GM21381 (cell line): ENCODE results near the gene TMEM145.
A peak's percentile ranks its signal among the peaks of the same experiment; 100 is the strongest.
"Not testable (repeated sequence)": the region's sequence is repeated elsewhere in the genome, so short reads cannot be mapped to it uniquely, and the experiment has no call there.

Experiments
- ATAC-seq: cut with Tn5 transposase; IDR thresholded peaks from one replicate; pipeline ENCODE4 v1.9.1; 2021; ENCODE audit warnings: mild to moderate bottlenecking, moderate library complexity; ENCODE audit not compliant: unreplicated experiment

The TMEM145 gene

GRCh38 chr19:42313096-42313839 is at the start of gene TMEM145:
Gene TMEM145 (plus strand): TSS chr19:42313309. CDS start chr19:42313377, 68 bp downstream.
- ATAC-seq, result no peak

DNA sequence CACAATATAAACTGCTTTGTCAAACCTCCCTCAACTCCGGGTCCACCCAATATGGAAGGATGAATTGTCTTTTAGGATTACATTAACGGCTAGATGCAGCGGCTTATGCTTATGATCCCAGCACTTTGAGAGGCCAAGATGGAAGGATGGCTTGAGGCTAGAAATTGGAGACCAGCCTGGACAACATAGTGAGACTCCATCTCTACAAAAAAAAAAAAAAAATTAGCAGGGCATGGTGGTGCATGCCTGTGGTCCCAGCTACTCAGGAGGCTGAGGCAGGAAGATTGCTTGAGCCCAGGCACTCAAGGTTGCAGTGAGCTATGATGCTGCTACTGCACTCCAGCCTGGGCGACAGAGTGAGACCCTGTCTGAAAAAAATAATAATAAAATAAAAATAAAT is 47.0 kb upstream of the TMEM145 start:
- ATAC-seq, result not testable (repeated sequence)

GRCh38 chr19:42266928-42267603 is 46.0 kb upstream of the TMEM145 start:
- not testable (repeated sequence) for ATAC-seq

- ATAC-seq, result no peak
These were observed 45.4 kb upstream of the TMEM145 start for GRCh38 chr19:42267644-42268141.

- ATAC-seq, result peak; percentile 56
These were observed 44.9 kb upstream of the TMEM145 start for GRCh38 chr19:42268142-42268703.

- peak; percentile 74 for ATAC-seq
These were observed 44.2 kb upstream of the TMEM145 start, which contains the start of gene CIC for GRCh38 chr19:42268704-42269477. Gene CIC (plus strand): TSS chr19:42269252. CDS start chr19:42271784, 2,532 bp downstream.

- ATAC-seq, result no peak
These were observed 43.4 kb upstream of the TMEM145 start for GRCh38 chr19:42269478-42270345.

GRCh38 chr19:42270346-42271044 is 42.6 kb upstream of the TMEM145 start:
- no peak for ATAC-seq

DNA sequence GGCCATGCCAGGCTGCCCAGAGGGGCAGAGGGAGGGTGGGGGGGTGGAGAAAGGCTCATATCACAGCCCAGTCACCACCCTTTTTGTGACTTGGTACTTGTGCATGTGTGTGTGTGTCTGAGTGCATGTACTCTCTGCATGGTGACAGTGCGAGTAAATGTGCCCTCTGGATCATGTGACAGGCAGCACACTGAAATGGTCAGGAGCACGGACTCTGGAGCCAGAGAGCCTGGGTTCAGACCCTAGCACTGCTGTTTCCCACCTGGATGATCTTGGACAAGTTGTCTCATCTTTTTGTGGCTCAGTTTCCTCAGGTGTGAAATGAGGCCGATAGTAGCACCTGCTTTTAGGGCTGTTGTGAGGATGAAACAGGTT is 42.1 kb upstream of the TMEM145 start:
- no peak for ATAC-seq

DNA sequence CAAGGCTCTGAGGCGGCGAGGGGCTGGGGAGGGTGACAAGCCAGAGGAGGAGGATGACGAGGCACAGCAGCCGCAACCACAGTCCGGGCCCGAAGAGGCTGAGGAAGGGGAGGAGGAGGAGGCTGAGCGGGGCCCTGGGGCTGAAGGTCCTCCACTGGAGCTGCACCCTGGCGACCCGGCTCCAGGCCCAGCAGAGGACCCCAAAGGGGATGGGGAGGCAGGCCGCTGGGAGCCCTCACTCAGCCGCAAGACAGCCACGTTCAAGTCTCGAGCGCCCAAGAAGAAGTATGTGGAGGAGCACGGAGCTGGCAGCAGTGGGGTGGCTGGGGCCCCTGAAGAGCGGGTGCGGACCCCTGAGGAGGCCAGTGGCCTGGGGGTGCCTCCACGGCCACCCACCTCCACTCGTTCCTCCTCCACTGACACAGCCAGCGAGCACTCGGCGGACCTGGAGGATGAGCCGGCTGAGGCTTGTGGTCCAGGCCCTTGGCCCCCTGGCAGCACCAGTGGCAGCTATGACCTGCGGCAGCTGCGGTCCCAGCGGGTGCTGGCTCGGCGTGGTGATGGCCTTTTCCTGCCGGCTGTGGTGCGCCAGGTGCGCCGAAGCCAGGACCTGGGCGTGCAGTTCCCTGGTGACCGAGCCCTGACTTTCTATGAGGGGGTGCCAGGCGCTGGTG is 41.1 kb upstream of the TMEM145 start:
- ATAC-seq, result no peak

DNA sequence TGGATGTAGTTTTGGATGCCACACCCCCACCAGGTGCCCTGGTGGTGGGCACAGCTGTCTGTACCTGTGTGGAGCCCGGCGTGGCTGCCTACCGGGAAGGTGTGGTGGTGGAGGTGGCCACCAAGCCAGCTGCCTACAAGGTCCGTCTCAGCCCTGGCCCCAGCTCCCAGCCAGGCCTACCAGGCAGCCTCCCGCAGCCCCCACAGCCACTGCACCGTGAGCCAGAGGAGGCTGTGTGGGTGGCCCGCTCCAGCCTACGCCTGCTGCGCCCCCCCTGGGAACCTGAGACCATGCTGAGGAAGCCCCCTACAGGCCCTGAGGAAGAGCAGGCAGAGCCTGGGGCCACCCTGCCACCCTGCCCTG is 40.6 kb upstream of the TMEM145 start:
- no peak for ATAC-seq

DNA sequence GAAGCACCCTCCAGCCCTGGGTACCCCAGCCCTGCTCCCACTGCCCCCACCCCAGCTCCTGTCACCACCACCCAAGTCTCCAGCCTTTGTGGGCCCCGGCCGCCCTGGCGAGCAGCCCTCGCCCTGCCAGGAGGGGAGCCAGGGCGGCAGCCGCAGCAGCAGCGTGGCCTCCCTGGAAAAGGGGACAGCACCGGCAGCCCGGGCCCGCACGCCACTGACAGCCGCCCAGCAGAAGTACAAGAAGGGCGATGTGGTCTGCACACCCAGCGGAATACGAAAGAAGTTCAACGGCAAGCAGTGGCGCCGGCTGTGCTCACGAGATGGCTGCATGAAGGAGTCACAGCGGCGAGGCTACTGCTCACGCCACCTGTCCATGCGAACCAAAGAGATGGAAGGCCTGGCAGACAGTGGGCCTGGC is 40.1 kb upstream of the TMEM145 start:
- no peak for ATAC-seq

GRCh38 chr19:42273407-42274064 is 39.6 kb upstream of the TMEM145 start:
- ATAC-seq, result no peak

DNA sequence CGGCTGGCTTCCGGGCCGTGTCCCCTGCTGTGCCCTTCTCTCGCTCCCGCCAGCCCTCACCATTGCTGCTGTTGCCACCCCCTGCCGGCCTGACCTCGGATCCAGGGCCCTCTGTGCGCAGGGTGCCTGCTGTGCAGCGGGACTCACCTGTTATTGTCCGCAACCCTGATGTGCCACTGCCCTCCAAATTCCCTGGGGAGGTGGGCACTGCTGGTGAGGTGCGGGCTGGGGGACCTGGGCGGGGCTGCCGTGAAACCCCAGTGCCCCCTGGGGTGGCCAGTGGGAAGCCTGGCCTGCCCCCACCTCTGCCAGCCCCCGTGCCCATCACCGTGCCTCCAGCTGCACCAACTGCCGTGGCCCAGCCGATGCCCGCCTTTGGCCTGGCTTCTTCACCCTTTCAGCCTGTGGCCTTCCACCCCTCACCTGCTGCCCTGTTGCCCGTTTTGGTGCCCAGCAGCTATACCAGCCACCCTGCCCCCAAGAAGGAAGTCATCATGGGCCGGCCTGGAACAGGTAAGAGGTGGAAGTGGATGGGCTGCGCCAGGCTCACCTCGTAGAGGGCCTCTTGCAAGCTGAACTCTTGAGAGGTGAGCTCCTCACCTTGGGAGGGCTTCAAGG is 38.9 kb upstream of the TMEM145 start:
- no peak for ATAC-seq

DNA sequence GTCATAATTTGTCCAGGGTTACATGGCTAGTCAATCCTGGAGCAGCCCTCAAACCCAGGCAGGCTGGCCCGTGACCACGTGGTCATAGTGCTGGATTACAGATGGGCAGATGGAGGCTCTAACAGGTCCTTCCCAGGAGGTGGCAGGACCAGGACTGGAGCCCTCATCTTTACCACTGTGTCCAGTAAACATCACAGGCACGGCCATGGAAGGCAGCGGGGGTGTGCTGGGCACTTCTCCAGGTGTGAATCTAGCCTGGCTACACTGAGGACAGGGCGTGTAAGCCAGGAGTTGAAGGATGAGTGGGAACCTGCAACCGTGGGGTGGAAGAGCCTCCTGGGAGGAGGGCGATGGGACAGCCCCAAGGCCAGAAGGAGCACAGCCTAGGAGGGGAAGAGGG is 38.0 kb upstream of the TMEM145 start:
- ATAC-seq, result no peak

DNA sequence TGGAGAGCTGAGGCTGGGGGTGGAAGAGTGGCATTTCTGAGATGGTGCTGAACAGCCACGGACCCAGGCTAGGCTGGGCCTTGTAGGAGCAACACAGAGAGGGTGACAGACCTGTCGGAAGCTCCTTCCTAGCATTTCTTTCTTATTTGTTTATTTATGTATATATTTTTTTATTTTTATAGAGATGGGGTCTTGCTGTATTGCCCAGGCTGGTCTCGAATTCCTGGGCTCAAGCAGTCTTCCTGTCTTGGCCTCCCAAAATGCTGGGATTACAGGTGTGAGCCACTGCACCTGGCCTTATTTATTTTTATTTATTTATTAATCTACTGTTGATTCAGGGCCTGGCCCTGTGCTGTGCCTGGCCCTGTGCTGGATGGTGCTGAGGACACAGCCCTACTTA is 37.6 kb upstream of the TMEM145 start:
- no peak for ATAC-seq

- no peak for ATAC-seq
These were observed 36.8 kb upstream of the TMEM145 start for GRCh38 chr19:42276284-42276683.

- ATAC-seq, result no peak
These were observed 36.3 kb upstream of the TMEM145 start for GRCh38 chr19:42276821-42277220.
